Prostate gland (tissue), 2 donors: ENCODE results near the gene ZER1.

Source experiments
- POLR2A ChIP-seq: fragments of 450-650 bp; IDR thresholded peaks from one replicate; pipeline ENCODE4 v1.6.1; 2016; ENCODE audit warnings: antibody characterized with exemption, mild to moderate bottlenecking
- TF ChIP-seq, protein P1 (sequence below), 4 experiments: fragments of 200-600 bp in 2 of 4; fragments of 450-650 bp in 2 of 4; sonication (generic) in 2 of 4; IDR thresholded peaks; 1 replicate in 3 of 4; 2 replicates in 1 of 4; pipeline ENCODE4 v1.5.1; 2016 to 2019; ENCODE audit warnings: antibody characterized with exemption in 4 of 4, mild to moderate bottlenecking in 2 of 4, moderate library complexity in 2 of 4

DNA sequence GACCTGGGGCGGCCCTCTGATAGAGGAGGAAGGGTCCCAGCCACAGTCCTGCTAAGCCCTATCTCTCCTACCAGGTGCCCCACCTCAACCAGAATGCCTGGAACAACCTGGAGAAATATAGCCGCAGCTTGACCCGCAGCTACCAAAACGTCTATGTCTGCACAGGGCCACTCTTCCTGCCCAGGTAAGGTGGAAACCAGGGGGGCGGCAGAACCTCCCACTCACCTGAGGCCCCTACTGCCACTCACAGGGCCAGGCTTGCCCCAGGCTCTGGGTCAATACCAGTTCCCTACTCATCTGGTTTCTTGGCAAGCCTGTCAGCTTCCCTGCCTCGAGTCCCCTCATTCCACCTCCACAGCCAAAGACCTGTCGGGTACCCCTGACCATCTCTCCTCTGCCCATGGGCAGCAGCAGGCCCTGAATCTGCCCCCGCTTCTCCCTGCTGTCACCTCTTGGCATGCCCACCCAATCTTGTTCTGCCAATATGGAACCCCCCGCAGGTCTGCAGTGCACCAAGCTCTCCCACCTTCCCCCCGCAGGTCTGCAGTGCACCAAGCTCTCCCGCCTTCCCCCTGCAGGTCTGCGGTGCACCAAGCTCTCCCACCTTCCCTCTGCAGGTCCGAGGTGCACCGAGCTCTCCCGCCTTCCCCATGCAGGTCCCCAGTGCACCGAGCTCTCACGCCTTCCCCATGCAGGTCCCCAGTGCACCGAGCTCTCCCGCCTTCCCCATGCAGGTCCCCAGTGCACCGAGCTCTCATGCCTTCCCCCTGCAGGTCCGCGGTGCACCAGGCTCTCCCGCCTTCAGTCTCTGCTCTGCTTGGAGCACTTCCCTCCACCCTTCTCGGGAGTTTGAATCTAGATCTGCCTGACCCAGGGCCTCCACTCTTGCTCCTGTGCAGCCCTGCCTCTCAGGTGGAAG lies 49.2 kb upstream of the ZER1 start:
- TF ChIP-seq, protein P1, sequence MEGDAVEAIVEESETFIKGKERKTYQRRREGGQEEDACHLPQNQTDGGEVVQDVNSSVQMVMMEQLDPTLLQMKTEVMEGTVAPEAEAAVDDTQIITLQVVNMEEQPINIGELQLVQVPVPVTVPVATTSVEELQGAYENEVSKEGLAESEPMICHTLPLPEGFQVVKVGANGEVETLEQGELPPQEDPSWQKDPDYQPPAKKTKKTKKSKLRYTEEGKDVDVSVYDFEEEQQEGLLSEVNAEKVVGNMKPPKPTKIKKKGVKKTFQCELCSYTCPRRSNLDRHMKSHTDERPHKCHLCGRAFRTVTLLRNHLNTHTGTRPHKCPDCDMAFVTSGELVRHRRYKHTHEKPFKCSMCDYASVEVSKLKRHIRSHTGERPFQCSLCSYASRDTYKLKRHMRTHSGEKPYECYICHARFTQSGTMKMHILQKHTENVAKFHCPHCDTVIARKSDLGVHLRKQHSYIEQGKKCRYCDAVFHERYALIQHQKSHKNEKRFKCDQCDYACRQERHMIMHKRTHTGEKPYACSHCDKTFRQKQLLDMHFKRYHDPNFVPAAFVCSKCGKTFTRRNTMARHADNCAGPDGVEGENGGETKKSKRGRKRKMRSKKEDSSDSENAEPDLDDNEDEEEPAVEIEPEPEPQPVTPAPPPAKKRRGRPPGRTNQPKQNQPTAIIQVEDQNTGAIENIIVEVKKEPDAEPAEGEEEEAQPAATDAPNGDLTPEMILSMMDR (IDR thresholded peaks at IDR 0.05), result no peak
- TF ChIP-seq POLR2A, result no peak
